ENCODE results near the gene SFTPB.

The SFTPB gene

GRCh38 chr2:85702800-85703199, 34.8 kb upstream of the SFTPB start:
- DNase-seq (ENCODE audit: low read depth in 2 of 2): no peak

GRCh38 chr2:85702172-85702571, 34.2 kb upstream of the SFTPB start:
- peak; percentile 61 to 65 for DNase-seq (ENCODE audit: low read depth in 2 of 2)

GRCh38 chr2:85699325-85699724, 31.3 kb upstream of the SFTPB start:
- DNase-seq (ENCODE audit: low read depth in 2 of 2): no peak

- no peak for DNase-seq (ENCODE audit: low read depth in 2 of 2)
These were observed 30.9 kb upstream of the SFTPB start for GRCh38 chr2:85698880-85699254.

DNA sequence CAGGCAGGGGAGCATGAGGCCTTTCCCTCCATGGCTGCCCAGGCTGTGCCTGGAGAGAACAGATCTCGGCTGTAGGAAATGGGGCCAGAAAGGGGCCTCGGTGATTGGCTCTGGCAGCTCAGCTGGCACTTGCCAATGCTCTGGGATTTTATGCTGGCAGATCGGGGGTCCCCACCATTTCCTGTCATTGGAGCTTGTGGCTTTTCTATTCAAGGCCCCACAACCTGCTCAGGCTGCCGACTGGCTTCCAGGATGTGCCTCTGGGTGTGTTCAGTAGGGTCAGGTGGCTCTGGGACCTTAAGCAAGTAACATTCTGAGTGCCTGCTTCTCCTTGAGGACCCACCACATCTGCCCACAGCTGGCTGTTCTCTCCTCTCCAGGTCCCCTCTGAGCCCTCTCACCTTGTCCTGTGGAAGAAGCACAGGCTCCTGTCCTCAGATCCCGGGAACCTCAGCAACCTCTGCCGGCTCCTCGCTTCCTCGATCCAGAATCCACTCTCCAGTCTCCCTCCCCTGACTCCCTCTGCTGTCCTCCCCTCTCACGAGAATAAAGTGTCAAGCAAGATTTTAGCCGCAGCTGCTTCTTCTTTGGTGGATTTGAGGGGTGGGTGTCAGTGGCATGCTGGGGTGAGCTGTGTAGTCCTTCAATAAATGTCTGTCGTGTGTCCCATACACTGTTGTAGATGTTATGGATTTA, 30.3 kb upstream of the SFTPB start:
- DNase-seq (ENCODE audit: low read depth in 2 of 2): no peak

- no peak for DNase-seq (ENCODE audit: low read depth in 2 of 2)
These were observed 29.7 kb upstream of the SFTPB start for GRCh38 chr2:85697716-85698115.

DNA sequence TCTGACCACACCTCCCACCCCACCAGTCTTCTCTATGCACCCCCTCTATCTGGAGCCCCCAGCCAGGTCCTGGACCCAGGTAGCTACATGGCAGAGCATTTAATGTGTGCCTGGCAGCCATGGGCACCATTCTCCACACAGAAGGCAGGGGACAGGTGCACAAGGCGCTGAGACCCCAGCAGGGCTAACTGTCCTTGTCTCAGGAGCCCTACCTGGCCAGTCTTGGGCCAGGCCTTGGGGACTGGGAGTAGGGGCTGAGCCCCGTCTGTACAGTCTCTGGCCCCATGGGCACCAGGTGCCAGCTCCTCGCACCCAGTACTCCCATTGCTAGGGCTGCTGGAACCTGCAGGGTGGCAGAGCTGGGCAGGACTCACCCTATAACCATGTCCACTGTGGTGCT, 29.1 kb upstream of the SFTPB start:
- no peak for DNase-seq (ENCODE audit: low read depth in 2 of 2)

DNA sequence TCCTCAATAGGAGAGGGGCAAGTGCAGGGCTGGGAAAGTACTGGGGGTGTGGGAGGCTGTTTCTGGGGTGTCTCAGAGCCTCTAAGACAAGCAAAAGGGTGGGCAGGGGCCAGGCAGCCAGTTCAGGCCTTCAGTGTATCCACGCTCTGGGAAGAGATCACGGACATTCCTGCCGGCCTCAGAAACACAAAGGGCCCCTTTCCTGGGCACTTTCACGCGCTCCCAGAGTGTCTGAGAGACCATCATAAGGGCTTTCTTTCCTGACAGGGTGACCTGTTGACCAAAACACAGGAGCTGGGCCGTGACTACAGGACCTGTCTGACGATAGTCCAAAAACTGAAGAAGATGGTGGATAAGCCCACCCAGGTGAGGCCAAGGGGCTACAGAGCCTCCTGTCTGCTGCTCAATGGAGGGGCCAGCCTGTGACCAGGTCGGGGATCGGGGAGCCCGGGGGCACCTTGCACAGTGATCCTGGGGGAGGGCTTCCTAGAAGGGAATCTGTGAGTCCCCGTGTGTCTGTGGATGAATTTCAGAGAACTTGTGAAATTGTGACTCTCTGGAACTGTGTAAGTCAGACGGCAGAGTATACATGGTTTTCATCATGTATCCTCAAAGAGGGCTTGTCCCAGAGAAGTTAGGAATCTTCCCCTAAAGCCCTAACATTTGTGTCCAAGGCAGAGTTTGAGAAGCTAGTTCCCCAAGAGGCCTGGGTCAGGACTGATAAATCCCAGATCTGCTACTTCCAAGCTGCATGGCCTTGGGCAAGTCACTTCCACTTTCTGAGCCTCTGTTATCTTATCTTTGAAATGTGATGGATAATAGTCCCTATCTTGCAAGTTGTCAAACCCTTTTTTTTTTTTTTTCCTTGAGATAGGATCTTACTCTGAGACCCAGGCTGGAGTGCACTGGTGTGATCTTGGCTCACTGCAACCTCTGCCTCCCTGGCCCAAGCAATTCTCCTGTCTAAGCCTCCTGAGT, 28.0 kb upstream of the SFTPB start:
- no peak for DNase-seq (ENCODE audit: low read depth in 2 of 2)

DNA sequence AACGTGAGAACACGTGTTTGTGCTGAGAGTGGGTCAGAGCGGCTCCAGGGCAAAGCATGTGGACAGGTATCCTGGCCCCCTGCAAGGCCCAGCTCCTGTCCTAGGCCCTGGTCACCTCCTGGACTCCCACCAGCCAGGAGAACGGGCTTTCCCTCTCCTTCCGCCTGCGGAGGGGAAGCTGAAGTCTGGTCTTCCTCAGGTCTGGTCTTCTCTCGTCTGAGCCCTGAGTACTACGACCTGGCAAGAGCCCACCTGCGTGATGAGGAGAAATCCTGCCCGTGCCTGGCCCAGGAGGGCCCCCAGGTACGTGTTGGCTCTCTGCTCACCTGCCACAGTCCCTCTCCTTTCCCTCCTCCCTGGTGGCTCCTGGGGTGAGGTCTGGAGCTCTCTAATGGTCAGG, 27.1 kb upstream of the SFTPB start:
- no peak for DNase-seq (ENCODE audit: low read depth in 2 of 2)

- DNase-seq (ENCODE audit: low read depth in 2 of 2): no peak
These were observed 26.3 kb upstream of the SFTPB start, which contains the start of gene GNLY for GRCh38 chr2:85694052-85695025. GNLY (plus strand) TSS chr2:85694358; CDS start chr2:85694419, 61 bp downstream.

DNA sequence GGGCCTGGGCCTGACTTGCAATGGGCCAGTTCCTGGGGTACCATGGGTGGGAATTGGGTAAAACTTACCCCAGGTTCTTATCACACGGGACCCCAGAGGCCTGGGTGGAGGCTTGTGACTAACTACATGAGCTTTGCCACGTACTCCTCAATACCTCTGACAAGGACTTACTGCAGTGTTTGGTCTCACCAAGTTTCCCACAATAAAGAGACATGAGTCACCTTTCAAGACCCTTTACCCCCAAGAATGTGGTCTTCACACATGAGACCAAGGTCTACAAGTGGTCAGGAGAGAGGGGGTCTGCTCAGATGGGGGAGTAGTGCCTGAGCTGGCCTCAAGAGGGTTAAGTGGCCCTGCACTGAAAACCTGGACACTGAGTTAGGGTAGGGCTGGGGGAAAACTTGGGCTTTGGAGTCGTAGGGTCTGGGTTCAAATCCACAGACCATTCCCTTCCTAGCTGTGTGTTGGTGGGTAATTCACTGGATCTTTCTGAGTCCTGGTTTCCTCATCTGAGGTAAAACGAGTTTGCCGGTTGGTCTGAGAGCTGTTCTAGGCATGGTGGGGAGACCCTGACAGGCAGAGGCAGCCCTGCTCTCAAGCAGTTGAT, 24.1 kb upstream of the SFTPB start:
- DNase-seq (ENCODE audit: low read depth in 2 of 2): no peak

DNA sequence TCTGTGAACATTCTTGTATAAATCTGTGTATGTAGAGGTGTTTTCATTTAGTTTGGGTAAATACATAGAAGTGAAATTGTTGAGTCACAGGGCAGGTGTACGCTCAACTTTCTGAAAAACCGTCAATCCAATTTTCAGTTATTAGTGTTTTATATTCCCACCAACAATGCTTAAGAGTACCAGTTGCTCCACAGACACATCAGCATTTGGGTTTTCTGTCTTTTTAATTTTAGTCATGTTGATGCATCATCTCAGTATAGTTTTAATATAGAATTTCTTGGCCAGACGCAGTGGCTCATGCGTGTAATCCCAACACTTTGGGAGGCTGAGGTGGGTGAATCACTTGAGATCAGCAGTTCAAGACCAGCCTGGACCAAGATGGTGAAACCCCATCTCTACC, 22.9 kb upstream of the SFTPB start:
- DNase-seq (ENCODE audit: low read depth in 2 of 2): no peak

GRCh38 chr2:85684806-85685205, 16.8 kb upstream of the SFTPB start:
- no peak for DNase-seq (ENCODE audit: low read depth in 2 of 2)

GRCh38 chr2:85684380-85684779, 16.4 kb upstream of the SFTPB start:
- no peak for DNase-seq (ENCODE audit: low read depth in 2 of 2)

- no peak for DNase-seq (ENCODE audit: low read depth in 2 of 2)
These were observed 14.4 kb upstream of the SFTPB start for GRCh38 chr2:85682378-85682777.

DNA sequence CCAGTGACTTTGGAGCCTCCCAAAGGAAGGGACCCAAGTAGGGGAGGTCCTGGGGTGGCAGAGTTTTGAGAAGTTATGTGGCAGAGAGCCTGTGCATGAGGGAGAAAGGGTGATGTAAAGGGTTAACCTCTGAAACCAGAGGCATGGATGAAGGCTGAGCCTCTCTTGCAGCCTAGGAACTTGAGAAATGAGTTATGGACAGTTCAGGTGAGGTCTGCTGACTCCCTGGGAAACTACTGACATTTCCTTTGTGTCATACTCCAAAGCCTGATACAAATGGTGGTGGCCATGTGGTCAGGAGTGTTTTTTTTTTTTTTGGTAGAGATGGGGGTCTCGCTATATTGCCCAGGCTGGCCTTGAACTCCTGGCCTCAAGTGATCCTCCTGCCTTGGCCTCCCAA, 13.8 kb upstream of the SFTPB start:
- no peak for DNase-seq (ENCODE audit: low read depth in 2 of 2)

DNA sequence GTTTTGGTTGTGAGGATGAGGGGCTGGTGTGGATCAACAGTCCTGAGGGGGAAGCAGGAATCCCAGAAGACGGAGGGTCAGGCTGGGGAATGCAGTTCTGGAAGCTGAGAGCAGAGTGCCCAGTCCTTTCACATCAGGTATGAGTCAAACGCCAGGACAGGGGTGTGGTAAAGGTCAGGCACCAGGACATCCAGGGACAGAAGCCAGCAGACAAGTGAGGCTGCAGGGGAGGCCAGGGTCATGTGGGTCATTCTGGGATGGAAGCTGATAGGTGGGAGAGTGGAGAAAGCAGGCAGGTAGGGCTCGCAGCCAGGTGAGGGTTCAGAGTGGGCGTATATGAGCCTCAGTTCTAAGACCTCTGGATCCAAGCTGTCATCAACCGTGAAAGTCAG, 13.4 kb upstream of the SFTPB start:
- no peak for DNase-seq (ENCODE audit: low read depth in 2 of 2)

GRCh38 chr2:85680707-85681371, 12.8 kb upstream of the SFTPB start:
- no peak for DNase-seq (ENCODE audit: low read depth in 2 of 2)

DNA sequence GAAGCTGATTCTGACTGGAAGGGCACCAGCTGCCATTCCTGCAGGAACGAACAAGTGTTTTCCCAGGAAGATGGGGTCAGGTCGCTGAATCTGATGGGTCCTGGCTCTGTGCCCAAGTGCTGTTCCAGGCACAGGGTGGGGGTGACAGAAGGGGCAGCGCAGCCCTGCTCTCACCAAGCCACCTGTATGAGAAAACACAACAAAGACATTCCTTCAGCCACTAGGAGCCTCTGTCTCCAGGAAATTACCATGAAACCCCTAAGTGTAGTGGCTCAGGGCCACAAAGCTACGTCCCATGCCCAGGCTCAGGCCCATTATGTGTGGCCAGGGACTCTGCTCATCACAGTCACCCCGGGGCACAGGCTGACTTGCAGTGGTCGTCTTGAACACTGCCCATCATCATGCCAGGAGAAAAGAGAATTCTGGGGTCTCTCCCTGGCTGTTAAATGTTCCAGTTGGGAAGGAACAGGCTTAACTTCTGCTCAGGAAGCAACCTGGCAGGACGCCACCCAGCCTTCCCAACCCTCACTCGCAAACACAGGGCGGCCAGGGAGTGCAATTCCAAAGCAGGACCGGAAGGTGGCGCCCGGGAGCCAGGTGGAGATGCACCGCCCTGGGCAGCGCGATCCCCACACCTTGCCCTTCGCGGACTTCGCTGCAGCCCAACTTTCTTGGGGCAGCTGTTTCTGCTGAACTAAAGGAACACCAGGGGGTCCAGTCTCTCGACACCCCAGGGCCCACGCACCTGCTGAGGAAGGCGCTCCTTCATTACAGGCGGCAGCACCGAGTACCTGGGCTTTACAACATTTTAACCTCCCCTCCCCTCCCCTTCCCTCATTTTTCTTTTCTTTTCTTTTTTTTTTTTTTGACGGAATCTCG, 11.0 kb upstream of the SFTPB start:
- DNase-seq (ENCODE audit: low read depth in 2 of 2): peak; percentile 42 to 50

GRCh38 chr2:85678377-85678776, 10.4 kb upstream of the SFTPB start:
- no peak for DNase-seq (ENCODE audit: low read depth in 2 of 2)

Data from fibroblast of skin of left quadriceps (primary cell).